ENCODE data around the gene COA3. TPM values are rescaled to one million over a fixed set of nuclear protein-coding genes. Genes with fewer than 3 reads are reported as not detected.

COA3 gene
- total RNA-seq, 1 donor from 2014 or later, result 60.3 TPM

GRCh38 chr17:42787266-42787665 is 11.2 kb downstream of the COA3 start:
- Mint-ChIP-seq H3K4me3 (ENCODE audit: unreplicated experiment) (peak overlapping the region; percentile 62), H3K27ac (ENCODE audit: unreplicated experiment) (no peak overlapping the region), H3K27me3 (ENCODE audit: unreplicated experiment) (peaks cover 14% of the 10 kb centered on the region), H3K4me1 (ENCODE audit: unreplicated experiment) (peaks cover 20% of the 10 kb centered on the region), H3K36me3 (ENCODE audit: low read depth, unreplicated experiment) (peaks cover 31% of the 10 kb centered on the region), H3K9me3 (ENCODE audit: unreplicated experiment) (no peaks in the 10 kb centered on the region)
- no peak for TF ChIP-seq CTCF (IDR thresholded peaks at IDR 0.05; ENCODE audit: unreplicated experiment)
- DNase-seq (ENCODE audit: low spot score), result no peak

- H3K4me3 Mint-ChIP-seq (ENCODE audit: unreplicated experiment), result no peak overlapping the region
- DNase-seq (ENCODE audit: low spot score), result no peak
- no peaks in the 10 kb centered on the region for H3K9me3 Mint-ChIP-seq (ENCODE audit: unreplicated experiment)
- H3K27ac Mint-ChIP-seq (ENCODE audit: unreplicated experiment), result no peak overlapping the region
- no peak for TF ChIP-seq CTCF (IDR thresholded peaks at IDR 0.05; ENCODE audit: unreplicated experiment)
- peaks cover 24% of the 10 kb centered on the region for H3K4me1 Mint-ChIP-seq (ENCODE audit: unreplicated experiment)
- H3K36me3 Mint-ChIP-seq (ENCODE audit: low read depth, unreplicated experiment), result peaks cover 27% of the 10 kb centered on the region
- peaks cover 13% of the 10 kb centered on the region for H3K27me3 Mint-ChIP-seq (ENCODE audit: unreplicated experiment)
Measured at GRCh38 chr17:42784811-42785592, 13.5 kb downstream of the COA3 start.

- Mint-ChIP-seq H3K4me3 (ENCODE audit: unreplicated experiment) (no peak overlapping the region), H3K4me1 (ENCODE audit: unreplicated experiment) (peaks cover 28% of the 10 kb centered on the region), H3K9me3 (ENCODE audit: unreplicated experiment) (no peaks in the 10 kb centered on the region), H3K27me3 (ENCODE audit: unreplicated experiment) (peaks cover 13% of the 10 kb centered on the region), H3K27ac (ENCODE audit: unreplicated experiment) (no peak overlapping the region), H3K36me3 (ENCODE audit: low read depth, unreplicated experiment) (peaks cover 24% of the 10 kb centered on the region)
- DNase-seq (ENCODE audit: low spot score), result no peak
- TF ChIP-seq CTCF (IDR thresholded peaks at IDR 0.05; ENCODE audit: unreplicated experiment), result no peak
Measured at GRCh38 chr17:42784409-42784808, 14.1 kb downstream of the COA3 start.

GRCh38 chr17:42783791-42784138 is 14.7 kb downstream of the COA3 start:
- DNase-seq (ENCODE audit: low spot score), result no peak
- Mint-ChIP-seq H3K36me3 (ENCODE audit: low read depth, unreplicated experiment) (peaks cover 20% of the 10 kb centered on the region), H3K4me3 (ENCODE audit: unreplicated experiment) (peak overlapping the region; percentile 6), H3K9me3 (ENCODE audit: unreplicated experiment) (no peaks in the 10 kb centered on the region), H3K27ac (ENCODE audit: unreplicated experiment) (no peak overlapping the region), H3K4me1 (ENCODE audit: unreplicated experiment) (peaks cover 31% of the 10 kb centered on the region), H3K27me3 (ENCODE audit: unreplicated experiment) (peaks cover 12% of the 10 kb centered on the region)
- no peak for TF ChIP-seq CTCF (IDR thresholded peaks at IDR 0.05; ENCODE audit: unreplicated experiment)

- Mint-ChIP-seq H3K27ac (ENCODE audit: unreplicated experiment) (peak overlapping the region; percentile 81), H3K4me3 (ENCODE audit: unreplicated experiment) (peak overlapping the region; percentile 6), H3K9me3 (ENCODE audit: unreplicated experiment) (no peaks in the 10 kb centered on the region), H3K4me1 (ENCODE audit: unreplicated experiment) (peaks cover 31% of the 10 kb centered on the region), H3K27me3 (ENCODE audit: unreplicated experiment) (peaks cover 13% of the 10 kb centered on the region), H3K36me3 (ENCODE audit: low read depth, unreplicated experiment) (peaks cover 18% of the 10 kb centered on the region)
- no peak for DNase-seq (ENCODE audit: low spot score)
- TF ChIP-seq CTCF (IDR thresholded peaks at IDR 0.05; ENCODE audit: unreplicated experiment), result no peak
Measured at GRCh38 chr17:42783062-42783790, 15.3 kb downstream of the COA3 start.

Measured in endothelial cell (in vitro differentiated cells).